Duodenal mucosa (tissue), 2 donors: Measurements from ENCODE around the gene TPPP2.
"Not testable (repeated sequence)": the region's sequence is repeated elsewhere in the genome, so short reads cannot be mapped to it uniquely, and the experiment has no call there.

ENCODE experiments used
- H3K27ac ChIP-seq: one replicate; pipeline ENCODE4 v1.7.0; 2013; ENCODE audit warnings: low read depth, low read length
- H3K27me3 ChIP-seq, 2 donors: one replicate each; pipeline ENCODE4 v1.7.0; 2013; ENCODE audit warnings: low read length in 2 of 2, control low read depth in 1 of 2; ENCODE audit not compliant: insufficient read depth in 2 of 2, control insufficient read depth in 1 of 2
- H3K36me3 ChIP-seq, 2 donors: one replicate each; pipeline ENCODE4 v1.7.0; 2013; ENCODE audit warnings: low read length in 2 of 2, control low read depth in 1 of 2; ENCODE audit not compliant: insufficient read depth in 2 of 2, control insufficient read depth in 1 of 2
- H3K4me1 ChIP-seq, 2 donors: one replicate each; pipeline ENCODE4 v1.7.0; 2013; ENCODE audit warnings: low read length in 2 of 2, control low read depth in 1 of 2; ENCODE audit not compliant: insufficient read depth in 2 of 2, control insufficient read depth in 1 of 2
- H3K4me3 ChIP-seq, 2 donors: one replicate each; pipeline ENCODE4 v1.7.0; 2013; ENCODE audit warnings: low read length in 2 of 2, low read depth in 1 of 2
- H3K9ac ChIP-seq, 2 donors: one replicate each; pipeline ENCODE4 v1.7.0; 2013; ENCODE audit warnings: low read length in 2 of 2, low read depth in 1 of 2
- H3K9me3 ChIP-seq, 2 donors: one replicate each; pipeline ENCODE4 v1.7.0; 2013; ENCODE audit warnings: low read length in 2 of 2, control low read depth in 1 of 2; ENCODE audit not compliant: control insufficient read depth in 1 of 2

The TPPP2 gene

DNA sequence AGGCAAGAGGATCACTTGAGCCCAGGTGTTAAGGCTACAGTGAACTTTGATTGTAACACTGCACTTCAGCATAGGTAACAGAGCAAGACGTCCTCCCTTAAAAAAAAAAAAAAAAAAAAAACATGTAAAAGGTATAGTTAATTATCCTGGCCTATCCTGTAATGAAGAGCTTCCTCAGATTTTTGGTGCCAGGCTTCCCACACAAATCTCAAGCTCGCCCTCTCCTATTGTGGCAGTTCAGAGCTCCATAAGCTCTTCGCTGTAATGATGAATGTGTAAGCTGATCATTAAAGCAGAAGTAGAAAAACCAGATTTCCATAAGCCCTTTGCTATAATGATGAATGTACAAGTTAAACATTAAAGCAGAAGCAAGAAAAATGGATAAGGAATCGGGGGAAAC, 32.9 kb upstream of the TPPP2 start:
- Histone ChIP-seq H3K4me3 (no peak overlapping the region), H3K27ac (no peak overlapping the region), H3K4me1 (peaks cover 0 to 19% of the 10 kb centered on the region in 2 donors), H3K9ac (no peak overlapping the region), H3K9me3 (no peaks in the 10 kb centered on the region), H3K27me3 (no peaks in the 10 kb centered on the region), H3K36me3 (peaks cover 19 to 53% of the 10 kb centered on the region in 2 donors)

DNA sequence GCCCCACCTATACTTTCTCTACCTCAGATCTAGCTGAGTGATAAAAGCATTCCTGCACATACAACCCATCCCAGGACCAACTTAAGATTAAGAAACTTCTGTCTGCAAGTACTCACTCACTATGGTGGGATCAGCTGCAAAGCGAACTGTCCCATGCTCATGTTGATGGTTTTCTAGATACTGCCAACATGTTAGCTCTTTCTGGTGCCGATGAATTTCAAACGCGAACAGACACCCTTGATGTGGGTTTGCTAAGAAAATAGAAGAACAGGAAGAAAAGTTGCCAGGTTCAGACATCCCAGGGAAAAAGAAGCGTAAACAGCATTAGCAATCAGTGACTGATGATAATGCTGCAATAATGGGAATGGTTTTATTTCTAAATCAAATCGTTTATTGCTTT, 32.5 kb upstream of the TPPP2 start:
- Histone ChIP-seq H3K36me3 (peaks cover 18 to 48% of the 10 kb centered on the region in 2 donors), H3K4me3 (no peak overlapping the region)

DNA sequence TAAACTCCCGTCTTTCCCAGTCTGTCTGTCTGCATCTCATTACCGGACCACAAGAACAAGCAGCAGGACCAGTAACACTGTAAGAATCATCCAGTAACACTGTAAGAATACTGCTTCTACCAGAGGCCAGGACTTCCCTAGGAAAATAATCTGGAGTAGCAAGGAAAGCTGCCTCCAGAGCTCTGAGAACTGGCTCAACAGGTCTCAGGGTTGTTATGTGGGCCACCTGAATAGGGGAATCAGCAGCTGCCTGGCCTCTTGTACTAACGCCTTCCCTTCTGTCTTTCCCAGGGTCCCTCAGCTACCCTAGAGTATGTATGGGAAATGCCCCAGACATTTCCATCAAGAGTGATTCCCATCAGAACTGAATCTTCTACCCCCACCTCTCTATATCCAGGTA, 31.9 kb upstream of the TPPP2 start:
- no peak overlapping the region for H3K27ac ChIP-seq
- no peaks in the 10 kb centered on the region for H3K9me3 ChIP-seq
- peaks cover 12 to 43% of the 10 kb centered on the region in 2 donors for H3K36me3 ChIP-seq
- H3K27me3 ChIP-seq, result no peaks in the 10 kb centered on the region
- peaks cover 0 to 24% of the 10 kb centered on the region in 2 donors for H3K4me1 ChIP-seq
- no peak overlapping the region for H3K4me3 ChIP-seq
- H3K9ac ChIP-seq, result no peak overlapping the region

More for the DNA sequence above, 32.5 kb upstream of the TPPP2 start:
- Histone ChIP-seq H3K27ac (no peak overlapping the region), H3K4me1 (peaks cover 0 to 19% of the 10 kb centered on the region in 2 donors), H3K27me3 (no peaks in the 10 kb centered on the region), H3K9me3 (no peaks in the 10 kb centered on the region), H3K9ac (no peak overlapping the region)

DNA sequence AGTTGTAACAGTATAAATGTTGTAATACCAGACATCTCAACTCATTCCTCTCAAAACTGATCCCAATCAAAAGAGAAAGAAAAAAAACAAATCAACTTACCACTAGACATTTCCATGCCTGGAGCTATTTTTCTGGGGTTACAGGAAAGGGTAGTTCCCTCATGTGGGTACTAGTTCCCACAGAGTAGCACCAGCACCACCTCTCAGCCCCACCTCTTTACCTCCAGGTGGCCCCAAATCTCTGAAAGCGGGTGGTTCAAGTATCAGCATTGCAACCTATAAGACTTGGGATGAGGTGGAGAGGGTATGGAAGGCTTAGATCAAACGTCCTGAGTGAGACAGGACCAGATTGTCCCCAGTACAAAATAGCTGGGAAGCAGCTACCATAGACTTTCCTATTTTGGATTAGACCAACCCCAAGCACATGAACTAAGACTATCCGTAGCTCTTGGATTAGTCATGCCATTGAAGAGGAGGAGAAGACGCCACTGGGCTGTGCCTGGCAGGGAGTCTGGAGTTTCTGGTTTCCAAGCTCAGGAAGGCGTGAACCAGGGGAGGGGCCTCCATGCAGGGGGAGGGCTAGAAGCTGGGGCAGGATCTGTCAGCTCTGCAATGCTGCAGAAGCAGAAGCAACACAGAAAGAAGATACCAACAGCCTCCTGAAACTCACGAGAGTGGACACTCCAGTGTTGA, 31.2 kb upstream of the TPPP2 start, which contains the start of gene SLC39A2:
SLC39A2 (plus strand) TSS at position 620 of the 693 bp plus-strand sequence. CDS start 154 bp downstream, outside the sequence.
- Histone ChIP-seq H3K9me3 (no peaks in the 10 kb centered on the region), H3K27ac (no peak within 1 kb of the TSS), H3K4me1 (peaks cover 0 to 24% of the 10 kb centered on the region in 2 donors), H3K27me3 (no peaks in the 10 kb centered on the region), H3K36me3 (peaks cover 12 to 38% of the 10 kb centered on the region in 2 donors), H3K9ac (no peak within 1 kb of the TSS), H3K4me3 (no peak within 1 kb of the TSS)

DNA sequence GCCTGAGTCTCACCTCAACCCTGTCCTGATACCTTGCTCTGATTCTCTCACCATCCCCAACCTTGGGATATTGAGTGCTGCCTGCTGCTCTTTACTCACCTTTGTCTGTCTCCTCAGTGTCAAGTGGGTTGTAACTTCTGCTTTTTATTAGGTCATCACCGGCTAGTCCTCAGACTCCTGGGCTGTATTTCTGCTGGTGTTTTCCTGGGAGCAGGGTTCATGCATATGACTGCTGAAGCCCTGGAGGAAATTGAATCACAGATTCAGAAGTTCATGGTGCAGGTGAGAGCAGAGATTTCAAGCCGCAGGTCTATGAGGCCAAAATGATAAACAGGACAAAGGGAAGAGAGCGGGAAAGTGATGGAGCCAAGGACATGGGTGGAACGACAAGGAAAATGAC, 30.4 kb upstream of the TPPP2 start:
- Histone ChIP-seq H3K27ac (no peak overlapping the region), H3K9me3 (no peaks in the 10 kb centered on the region), H3K4me3 (no peak overlapping the region), H3K36me3 (peaks cover 12 to 30% of the 10 kb centered on the region in 2 donors), H3K9ac (no peak overlapping the region), H3K4me1 (peaks cover 0 to 24% of the 10 kb centered on the region in 2 donors), H3K27me3 (no peaks in the 10 kb centered on the region)

DNA sequence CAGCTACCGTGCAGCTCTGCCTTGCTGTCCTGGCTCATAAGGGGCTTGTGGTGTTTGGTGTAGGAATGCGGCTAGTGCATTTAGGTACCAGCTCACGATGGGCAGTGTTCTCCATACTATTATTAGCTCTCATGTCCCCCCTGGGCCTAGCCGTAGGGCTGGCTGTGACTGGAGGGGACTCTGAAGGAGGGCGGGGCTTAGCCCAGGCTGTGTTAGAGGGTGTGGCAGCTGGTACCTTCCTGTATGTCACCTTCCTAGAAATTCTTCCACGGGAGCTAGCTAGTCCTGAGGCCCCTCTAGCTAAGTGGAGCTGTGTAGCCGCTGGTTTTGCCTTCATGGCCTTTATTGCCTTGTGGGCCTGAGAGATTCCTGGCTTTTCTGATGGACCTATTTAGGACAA, 28.8 kb upstream of the TPPP2 start:
- Histone ChIP-seq H3K27me3 (no peaks in the 10 kb centered on the region), H3K9me3 (no peaks in the 10 kb centered on the region), H3K9ac (no peak overlapping the region), H3K27ac (no peak overlapping the region), H3K4me3 (no peak overlapping the region), H3K36me3 (peaks cover 5 to 14% of the 10 kb centered on the region in 2 donors), H3K4me1 (peaks cover 0 to 18% of the 10 kb centered on the region in 2 donors)

DNA sequence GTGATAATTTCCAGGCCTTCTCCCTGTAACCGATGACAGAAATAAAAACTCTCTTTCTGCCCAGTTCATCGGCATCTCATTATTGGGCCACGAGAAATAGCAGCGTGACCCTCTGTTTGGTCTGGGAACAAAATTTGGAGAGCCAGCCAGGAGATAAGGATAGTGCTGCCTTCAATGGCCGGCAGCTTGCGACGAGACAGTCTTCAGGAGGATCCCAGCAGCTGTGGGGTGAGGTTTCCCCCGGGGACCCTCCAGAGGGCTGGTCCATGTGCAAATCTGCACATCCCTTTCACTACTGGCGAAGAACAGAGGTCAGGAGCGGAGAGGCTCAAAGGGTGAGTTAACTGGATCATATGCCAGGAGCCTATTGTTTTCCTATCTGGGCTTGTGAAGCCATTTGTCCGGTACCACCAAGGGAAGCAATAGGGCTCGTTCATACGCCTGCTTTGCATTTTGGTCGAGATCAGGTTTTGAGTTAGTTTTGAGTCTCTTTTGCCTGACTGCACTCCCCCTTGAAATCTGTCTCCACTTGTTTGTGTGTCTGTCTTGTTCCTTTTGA, 26.1 kb upstream of the TPPP2 start:
- Histone ChIP-seq H3K9me3 (no peaks in the 10 kb centered on the region), H3K4me3 (no peak overlapping the region), H3K4me1 (peaks cover 0 to 12% of the 10 kb centered on the region in 2 donors), H3K9ac (no peak overlapping the region), H3K27me3 (no peaks in the 10 kb centered on the region), H3K27ac (no peak overlapping the region), H3K36me3 (no peaks in the 10 kb centered on the region)

DNA sequence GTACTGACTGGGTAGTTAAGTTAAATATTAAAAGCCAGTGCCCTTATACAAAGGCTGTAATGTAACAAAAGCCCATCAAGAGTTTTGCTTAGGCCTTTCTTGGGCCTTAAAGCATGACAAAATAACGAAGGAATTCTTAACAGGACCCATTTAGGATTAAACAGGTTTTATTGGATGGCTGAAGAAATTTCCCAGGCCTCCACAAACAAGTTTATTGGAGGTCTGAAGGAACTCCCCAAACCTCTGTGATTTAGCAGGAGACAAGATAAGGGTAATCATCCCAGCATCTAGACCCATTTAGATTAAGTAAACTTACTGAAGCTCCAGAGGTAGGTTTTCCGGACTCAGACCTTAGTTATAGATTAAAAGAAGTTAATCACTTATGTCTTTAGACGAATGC, 20.3 kb upstream of the TPPP2 start:
- H3K9ac ChIP-seq, H3K9me3 ChIP-seq, H3K27ac ChIP-seq, H3K4me1 ChIP-seq, H3K4me3 ChIP-seq, H3K27me3 ChIP-seq, H3K36me3 ChIP-seq: not testable (repeated sequence)

DNA sequence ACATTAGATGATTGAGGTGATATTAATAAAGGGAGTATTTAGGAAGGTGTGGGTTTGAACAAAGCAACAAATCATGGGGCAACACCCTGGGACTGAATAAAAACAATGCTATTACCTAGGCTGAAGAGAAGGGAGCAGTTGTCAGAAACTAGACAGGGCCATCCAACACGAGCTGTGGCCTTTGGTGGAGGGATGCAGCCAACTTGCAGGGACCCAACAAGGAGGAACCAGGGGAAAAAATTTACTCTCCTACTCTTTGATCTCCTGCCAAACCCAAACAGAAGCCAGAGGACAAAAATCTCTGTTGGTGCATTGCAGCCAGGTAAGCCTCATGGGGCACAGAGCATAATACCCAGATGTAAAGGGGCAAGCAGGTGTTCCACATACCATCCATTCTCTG, 18.9 kb upstream of the TPPP2 start:
- Histone ChIP-seq H3K36me3 (no peaks in the 10 kb centered on the region), H3K4me3 (no peak overlapping the region), H3K9ac (no peak overlapping the region), H3K27me3 (no peaks in the 10 kb centered on the region), H3K9me3 (no peaks in the 10 kb centered on the region), H3K4me1 (no peaks in the 10 kb centered on the region), H3K27ac (no peak overlapping the region)

DNA sequence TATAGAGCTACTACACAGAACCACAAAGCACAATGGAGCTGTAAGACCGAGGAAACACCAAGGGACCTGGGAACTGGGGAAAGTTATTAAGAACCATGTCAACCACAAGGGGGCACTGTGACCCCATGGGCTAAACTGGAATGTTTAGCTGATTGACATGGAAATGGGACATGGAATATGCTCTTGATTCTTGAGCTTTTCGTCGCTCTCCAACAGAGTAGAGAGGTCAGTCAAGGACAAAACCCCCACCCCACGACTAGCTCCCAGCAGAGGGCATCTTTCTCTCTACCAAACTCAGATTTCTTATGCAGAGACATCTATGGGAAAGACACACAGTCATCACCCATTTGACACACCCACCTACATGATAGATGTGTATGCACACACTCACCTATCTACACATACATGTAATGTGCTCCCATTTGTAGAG, 15.2 kb upstream of the TPPP2 start:
- no peaks in the 10 kb centered on the region for H3K27me3 ChIP-seq
- peaks cover 11 to 32% of the 10 kb centered on the region in 2 donors for H3K36me3 ChIP-seq
- H3K9me3 ChIP-seq, result no peaks in the 10 kb centered on the region
- no peak overlapping the region for H3K27ac ChIP-seq
- H3K4me1 ChIP-seq, result no peaks in the 10 kb centered on the region
- H3K4me3 ChIP-seq, result no peak overlapping the region
- no peak overlapping the region for H3K9ac ChIP-seq
